KMS-11 (cell line): ENCODE measurements around the gene ROCK1.

Experiments
- H2AFZ ChIP-seq: fragments of 200-600 bp; sonication (generic); 2 replicates; pipeline ENCODE4 v1.6.1; 2016; ENCODE audit warnings: antibody characterized with exemption, mixed run types, low read depth
- H3K27ac ChIP-seq: fragments of 200-600 bp; sonication (generic); 2 replicates; pipeline ENCODE4 v1.6.1; 2016; ENCODE audit warnings: mild to moderate bottlenecking, mixed run types
- H3K27me3 ChIP-seq: fragments of 200-600 bp; sonication (generic); 2 replicates; pipeline ENCODE4 v1.6.1; 2017; ENCODE audit warnings: mild to moderate bottlenecking, low read depth, mixed run types, moderate library complexity; ENCODE audit not compliant: insufficient read depth
- H3K36me3 ChIP-seq: fragments of 200-600 bp; sonication (generic); 2 replicates; pipeline ENCODE4 v1.6.1; 2017; ENCODE audit warnings: mild to moderate bottlenecking, mixed run types; ENCODE audit not compliant: insufficient read depth
- H3K4me1 ChIP-seq: fragments of 200-600 bp; sonication (generic); 2 replicates; pipeline ENCODE4 v1.6.1; 2016; ENCODE audit warnings: mild to moderate bottlenecking, low read depth, mixed run types; ENCODE audit not compliant: poor library complexity, severe bottlenecking
- H3K4me2 ChIP-seq: fragments of 200-600 bp; sonication (generic); 2 replicates; pipeline ENCODE4 v1.7.0; 2016; ENCODE audit warnings: mild to moderate bottlenecking, mixed run types
- H3K4me3 ChIP-seq: fragments of 200-600 bp; sonication (generic); IDR thresholded peaks from 2 replicates; pipeline ENCODE4 v1.6.1; 2017; ENCODE audit warnings: low read depth, low read length, mixed read lengths; ENCODE audit not compliant: insufficient read depth
- H3K79me2 ChIP-seq: fragments of 200-600 bp; sonication (generic); 2 replicates; pipeline ENCODE4 v1.6.1; 2016; ENCODE audit warnings: low read depth, mixed run types; ENCODE audit not compliant: insufficient read depth
- H3K9ac ChIP-seq: fragments of 200-600 bp; sonication (generic); 2 replicates; pipeline ENCODE4 v1.6.1; 2016; ENCODE audit warnings: mild to moderate bottlenecking, mixed run types
- H4K20me1 ChIP-seq: fragments of 200-600 bp; sonication (generic); 2 replicates; pipeline ENCODE4 v1.6.1; 2016; ENCODE audit warnings: mild to moderate bottlenecking, mixed run types; ENCODE audit not compliant: insufficient read depth
- TF ChIP-seq, protein P1 (sequence below): fragments of 200-600 bp; sonication (generic); conservative IDR thresholded peaks from 2 replicates; pipeline ENCODE4 v1.6.1; 2017; ENCODE audit warnings: low read depth, mild to moderate bottlenecking, antibody characterized with exemption, low read length, moderate library complexity, mixed read lengths

Gene ROCK1

DNA sequence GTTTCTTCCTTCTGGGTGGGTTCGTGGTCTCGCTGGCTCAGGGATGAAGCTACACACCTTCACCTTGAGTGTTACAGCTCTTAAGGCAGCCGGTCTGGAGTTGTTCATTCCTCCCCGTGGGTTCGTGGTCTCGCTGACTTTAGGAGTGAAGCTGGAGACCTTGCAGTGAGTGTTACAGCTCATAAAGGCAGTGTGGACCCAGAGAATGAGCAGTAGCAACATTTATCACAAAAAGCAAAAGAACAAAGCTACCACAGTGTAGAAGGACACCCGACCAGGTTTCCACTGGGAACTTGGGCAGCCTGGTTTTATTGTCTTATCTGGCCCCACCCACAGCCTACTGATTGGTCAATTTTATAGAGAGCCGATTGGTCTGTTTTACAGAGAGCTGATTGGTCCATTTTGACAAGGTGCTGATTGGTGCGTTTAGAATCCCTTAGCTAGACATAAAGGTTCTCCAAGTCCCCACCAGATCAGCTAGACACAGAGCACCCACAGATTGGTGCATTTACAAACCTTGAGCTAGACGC is 20.1 kb upstream of the ROCK1 start:
- Histone ChIP-seq H4K20me1 (no peaks in the 10 kb centered on the region), H3K27me3 (no peaks in the 10 kb centered on the region), H3K9ac (no peak overlapping the region), H3K4me2 (no peak overlapping the region), H2AFZ (no peak overlapping the region), H3K4me3 (no peak overlapping the region), H3K4me1 (no peaks in the 10 kb centered on the region), H3K79me2 (no peaks in the 10 kb centered on the region), H3K27ac (no peak overlapping the region), H3K36me3 (no peaks in the 10 kb centered on the region)
- TF ChIP-seq, protein P1, sequence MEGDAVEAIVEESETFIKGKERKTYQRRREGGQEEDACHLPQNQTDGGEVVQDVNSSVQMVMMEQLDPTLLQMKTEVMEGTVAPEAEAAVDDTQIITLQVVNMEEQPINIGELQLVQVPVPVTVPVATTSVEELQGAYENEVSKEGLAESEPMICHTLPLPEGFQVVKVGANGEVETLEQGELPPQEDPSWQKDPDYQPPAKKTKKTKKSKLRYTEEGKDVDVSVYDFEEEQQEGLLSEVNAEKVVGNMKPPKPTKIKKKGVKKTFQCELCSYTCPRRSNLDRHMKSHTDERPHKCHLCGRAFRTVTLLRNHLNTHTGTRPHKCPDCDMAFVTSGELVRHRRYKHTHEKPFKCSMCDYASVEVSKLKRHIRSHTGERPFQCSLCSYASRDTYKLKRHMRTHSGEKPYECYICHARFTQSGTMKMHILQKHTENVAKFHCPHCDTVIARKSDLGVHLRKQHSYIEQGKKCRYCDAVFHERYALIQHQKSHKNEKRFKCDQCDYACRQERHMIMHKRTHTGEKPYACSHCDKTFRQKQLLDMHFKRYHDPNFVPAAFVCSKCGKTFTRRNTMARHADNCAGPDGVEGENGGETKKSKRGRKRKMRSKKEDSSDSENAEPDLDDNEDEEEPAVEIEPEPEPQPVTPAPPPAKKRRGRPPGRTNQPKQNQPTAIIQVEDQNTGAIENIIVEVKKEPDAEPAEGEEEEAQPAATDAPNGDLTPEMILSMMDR = no peak

- H3K4me1 ChIP-seq = no peaks in the 10 kb centered on the region
- TF ChIP-seq, protein P1 = no peak
- H3K4me3 ChIP-seq = no peak overlapping the region
- H3K36me3 ChIP-seq = no peaks in the 10 kb centered on the region
- H3K79me2 ChIP-seq = no peaks in the 10 kb centered on the region
- H3K9ac ChIP-seq = no peak overlapping the region
- H3K4me2 ChIP-seq = no peak overlapping the region
- no peak overlapping the region for H2AFZ ChIP-seq
- H3K27ac ChIP-seq = no peak overlapping the region
- no peaks in the 10 kb centered on the region for H3K27me3 ChIP-seq
- H4K20me1 ChIP-seq = no peaks in the 10 kb centered on the region
Measured at GRCh38 chr18:21129566-21130216, 18.1 kb upstream of the ROCK1 start.

DNA sequence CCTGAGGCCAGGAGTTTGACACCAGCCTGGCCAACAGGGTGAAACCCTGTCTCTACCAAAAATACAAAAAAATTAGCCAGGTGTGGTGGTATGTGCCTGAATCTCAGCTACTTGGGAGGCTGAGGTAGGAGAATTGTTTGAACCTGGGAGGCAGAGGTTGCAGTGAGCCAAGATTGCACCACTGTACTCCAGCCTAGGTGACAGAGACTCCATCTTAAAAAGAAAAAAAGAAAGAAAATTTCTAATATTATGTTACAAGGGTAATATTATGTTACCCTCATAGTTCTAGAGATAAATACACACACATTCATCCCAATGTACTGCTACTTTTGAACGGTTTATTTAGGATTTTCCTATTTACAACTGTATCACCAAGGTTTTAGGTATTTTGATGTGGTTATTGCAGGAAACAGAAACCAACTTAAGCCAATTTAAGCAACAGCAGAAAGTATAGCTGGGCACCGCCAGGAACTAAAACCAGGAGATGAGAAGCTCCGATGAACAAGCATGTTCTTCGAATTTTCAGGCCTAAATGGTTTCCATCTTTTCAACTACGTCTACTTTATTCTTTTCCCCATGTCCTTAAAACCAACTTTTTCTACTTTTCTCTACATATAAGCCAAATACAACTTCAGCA is 11.8 kb upstream of the ROCK1 start:
- Histone ChIP-seq H3K79me2 (no peaks in the 10 kb centered on the region), H2AFZ (no peak overlapping the region), H3K4me2 (no peak overlapping the region), H3K4me1 (no peaks in the 10 kb centered on the region), H3K27ac (no peak overlapping the region), H3K4me3 (no peak overlapping the region), H3K27me3 (no peaks in the 10 kb centered on the region), H4K20me1 (no peaks in the 10 kb centered on the region), H3K36me3 (no peaks in the 10 kb centered on the region), H3K9ac (no peak overlapping the region)
- TF ChIP-seq, protein P1 = no peak

DNA sequence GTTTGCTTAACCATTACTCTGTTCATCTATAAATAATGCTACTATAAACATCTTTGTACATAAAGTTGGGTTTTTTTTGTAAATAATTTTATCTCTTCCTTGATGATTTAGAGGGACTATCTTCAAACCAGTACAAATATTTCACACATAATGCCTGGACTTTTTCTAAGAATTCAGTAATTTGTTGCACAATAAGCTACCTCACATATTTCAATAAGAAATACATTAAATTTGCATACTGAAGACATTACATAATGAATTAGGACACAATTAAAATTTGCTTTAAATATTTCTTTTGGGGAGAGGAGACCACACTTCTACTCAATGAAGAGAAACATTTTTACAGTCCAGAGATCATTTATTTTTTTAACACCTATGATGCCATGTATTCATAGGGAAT is 7.2 kb upstream of the ROCK1 start:
- no peak overlapping the region for H3K4me2 ChIP-seq
- no peaks in the 10 kb centered on the region for H3K36me3 ChIP-seq
- H3K79me2 ChIP-seq = no peaks in the 10 kb centered on the region
- H3K4me3 ChIP-seq = no peak overlapping the region
- no peaks in the 10 kb centered on the region for H3K27me3 ChIP-seq
- H2AFZ ChIP-seq = no peak overlapping the region
- TF ChIP-seq, protein P1 = no peak
- no peak overlapping the region for H3K27ac ChIP-seq
- H4K20me1 ChIP-seq = no peaks in the 10 kb centered on the region
- H3K9ac ChIP-seq = no peak overlapping the region
- no peaks in the 10 kb centered on the region for H3K4me1 ChIP-seq
